Stomach (tissue), 9 donors: ENCODE data around the gene KDM2B. TPM values are rescaled to one million over a fixed set of nuclear protein-coding genes. Genes with fewer than 3 reads are reported as not detected.

Experiments
- DNase-seq, 2 donors: peaks; one replicate each; pipeline versions ENCODE4 v3.0.0 to v3.0.0-alpha.2; 2013 to 2019
- H3K27ac ChIP-seq, 5 donors: fragments of 200-600 bp in 4 of 5; sonication (generic) in 4 of 5; one replicate each; pipeline ENCODE4 v1.5.1; 2013 to 2019; ENCODE audit warnings: mild to moderate bottlenecking in 1 of 5, moderate library complexity in 1 of 5
- H3K27me3 ChIP-seq, 3 donors: fragments of 200-600 bp; sonication (generic); one replicate each; pipeline ENCODE4 v1.5.1; 2017 to 2019; ENCODE audit warnings: mixed run types in 1 of 3
- H3K36me3 ChIP-seq, 4 donors: fragments of 200-600 bp; sonication (generic); 1 replicate in 3 of 4; 2 replicates in 1 of 4; pipeline ENCODE4 v1.5.1; 2016 to 2019
- H3K4me1 ChIP-seq, 4 donors: fragments of 200-600 bp; sonication (generic); one replicate each; pipeline ENCODE4 v1.5.1; 2016 to 2019
- H3K4me3 ChIP-seq, 4 donors: fragments of 200-600 bp; sonication (generic) in 3 of 4; one replicate each; pipeline ENCODE4 v1.5.1; 2016 to 2019; ENCODE audit warnings: mild to moderate bottlenecking in 1 of 4
- H3K9me3 ChIP-seq, 4 donors: fragments of 200-600 bp; sonication (generic); one replicate each; pipeline ENCODE4 v1.5.1; 2016 to 2019
- CTCF ChIP-seq, 7 experiments: fragments of 450-650 bp in 4 of 7; fragments of 200-600 bp in 3 of 7; sonication (generic) in 3 of 7; IDR thresholded peaks; one replicate each; pipeline ENCODE4 v1.5.1; 2016 to 2019; ENCODE audit warnings: antibody characterized with exemption in 7 of 7, control low read depth in 2 of 7, mild to moderate bottlenecking in 1 of 7
- EP300 ChIP-seq: sonication (generic); formaldehyde crosslinking; IDR thresholded peaks from one replicate; pipeline ENCODE4 v1.6.1; 2017; ENCODE audit warnings: antibody characterized with exemption
- POLR2A ChIP-seq, 4 donors: fragments of 450-650 bp; IDR thresholded peaks; one replicate each; pipeline ENCODE4 v1.6.1; 2016; ENCODE audit warnings: antibody characterized with exemption in 4 of 4, control low read depth in 2 of 4, mild to moderate bottlenecking in 1 of 4, moderate library complexity in 1 of 4
- POLR2AphosphoS5 ChIP-seq, 3 donors: sonication (generic); formaldehyde crosslinking; IDR thresholded peaks; one replicate each; pipeline ENCODE4 v1.6.1; 2016; ENCODE audit warnings: antibody characterized with exemption in 3 of 3
- WGBS, 5 donors: extraction: QIAGEN DNeasy Blood & Tissue Kit in 3 of 5; methylation state at CpG; one replicate each; pipeline versions ENCODE4 v1.1.5 to v1.1.7; 2013 to 2018; 5-methylcytosine and 5-hydroxymethylcytosine counted together
- intact Hi-C: fragments of 100-400 bp; cut with DNase I; formaldehyde crosslinking; loops from one replicate; pipeline ENCODE4 v1.15.1; 2023; ENCODE audit warnings: low total_unique reads
- polyA plus RNA-seq, 3 donors: library from polyadenylated mRNA; stranded (reverse); fragments of 200-250 nt; gene quantifications; one replicate each; pipeline ENCODE4 v1.2.3, GENCODE V29; 2013
- total RNA-seq, 5 donors: library from RNA; depleted of rRNA; stranded (reverse); fragments of >200 nt; gene quantifications; one replicate each; pipeline versions ENCODE4 v1.1.0 to v1.2.3, GENCODE V29; 2014 to 2016
- donor health status: healthy with polysubstance abuse.
- donor health status: Bipolar disorder and iron deficiency.
- donor health status: healthy.

The KDM2B gene
- total and polyA plus RNA-seq, 8 donors = 5.8 to 72.8 (median 11.7) TPM

GRCh38 chr12:121614872-121615467 lies 34.1 kb upstream of the KDM2B start:
- H3K36me3 ChIP-seq = no peaks in the 10 kb centered on the region
- H3K4me3 ChIP-seq = no peak overlapping the region
- DNase-seq = no peak
- no peaks in the 10 kb centered on the region for H3K9me3 ChIP-seq
- no peak overlapping the region for H3K27ac ChIP-seq
- no peaks in the 10 kb centered on the region for H3K27me3 ChIP-seq
- TF ChIP-seq EP300 (no peak), POLR2AphosphoS5 (IDR thresholded peaks at IDR 0.05) (no peak), POLR2A (IDR thresholded peaks at IDR 0.05) (no peak), CTCF (IDR thresholded peaks at IDR 0.05) (no peak)
- H3K4me1 ChIP-seq = peaks cover 0 to 21% (median 6%) of the 10 kb centered on the region in 4 donors
- WGBS, 5 donors = 69 to 80% (median 78%) methylated on average over 9 of the region's 9 CpGs
- intact Hi-C loops = no loop called here

DNA sequence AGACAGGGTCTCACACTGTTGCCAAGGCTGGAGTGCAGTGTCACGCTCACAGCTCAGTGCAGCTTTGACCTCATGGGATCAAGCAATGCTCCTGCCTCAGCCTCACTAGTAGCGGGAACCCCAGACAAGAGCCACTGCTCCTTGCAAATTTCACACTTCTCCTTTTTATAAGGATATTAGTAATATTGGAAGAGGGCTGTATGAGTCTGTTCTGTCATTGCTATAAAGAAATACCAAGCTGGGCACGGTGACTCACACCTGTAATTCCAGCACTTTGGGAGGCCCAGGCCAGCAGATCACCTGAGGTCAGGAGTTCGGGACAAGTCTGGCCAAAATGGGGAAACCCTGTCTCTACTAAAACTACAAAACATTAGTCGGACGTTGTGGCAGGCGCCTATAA lies 32.6 kb upstream of the KDM2B start:
- no peak for TF ChIP-seq EP300
- Histone ChIP-seq H3K36me3 (no peaks in the 10 kb centered on the region), H3K9me3 (no peaks in the 10 kb centered on the region), H3K27ac (no peak overlapping the region), H3K4me1 (peaks cover 0 to 22% (median 7%) of the 10 kb centered on the region in 4 donors), H3K27me3 (no peaks in the 10 kb centered on the region), H3K4me3 (no peak overlapping the region)
- no peak for DNase-seq
- 90 to 96% (median 93%) methylated on average over 7 of the region's 7 CpGs for WGBS, 5 donors
- intact Hi-C loops = no loop called here

DNA sequence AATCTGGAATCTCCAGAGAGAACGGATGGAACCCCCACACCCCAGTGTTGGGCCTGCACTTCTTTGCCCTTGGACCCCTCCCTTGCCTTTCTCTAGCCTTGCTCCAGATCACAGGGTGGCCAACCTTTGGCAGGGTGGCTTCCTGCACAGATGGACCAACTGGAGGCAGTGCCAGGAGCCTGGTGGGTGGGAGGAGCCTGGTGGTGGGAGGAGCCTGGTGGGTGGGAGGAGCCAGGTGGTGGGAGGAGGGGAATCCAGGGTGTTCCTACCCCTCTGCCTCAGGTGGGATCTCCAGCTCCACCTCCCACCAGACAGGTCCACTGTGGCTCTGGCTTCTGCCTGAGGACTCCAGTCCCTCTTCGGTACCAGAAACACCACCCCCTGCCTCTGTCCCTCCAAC lies 30.5 kb upstream of the KDM2B start:
- intact Hi-C loops = no loop called here
- H3K4me1 ChIP-seq = peaks cover 0 to 22% (median 7%) of the 10 kb centered on the region in 4 donors
- H3K27me3 ChIP-seq = no peaks in the 10 kb centered on the region
- TF ChIP-seq EP300 = no peak
- TF ChIP-seq CTCF (IDR thresholded peaks at IDR 0.05) = no peak
- TF ChIP-seq POLR2AphosphoS5 (IDR thresholded peaks at IDR 0.05) = no peak
- TF ChIP-seq POLR2A (IDR thresholded peaks at IDR 0.05) = no peak
- no peaks in the 10 kb centered on the region for H3K9me3 ChIP-seq
- no peaks in the 10 kb centered on the region for H3K36me3 ChIP-seq
- DNase-seq = no peak
- 81 to 97% (median 84%) methylated on average over 2 of the region's 2 CpGs for WGBS, 5 donors
- H3K4me3 ChIP-seq = no peak overlapping the region
- peak overlapping the region in 4 of 5 donors; percentile 28 to 77 (median 60) for H3K27ac ChIP-seq

DNA sequence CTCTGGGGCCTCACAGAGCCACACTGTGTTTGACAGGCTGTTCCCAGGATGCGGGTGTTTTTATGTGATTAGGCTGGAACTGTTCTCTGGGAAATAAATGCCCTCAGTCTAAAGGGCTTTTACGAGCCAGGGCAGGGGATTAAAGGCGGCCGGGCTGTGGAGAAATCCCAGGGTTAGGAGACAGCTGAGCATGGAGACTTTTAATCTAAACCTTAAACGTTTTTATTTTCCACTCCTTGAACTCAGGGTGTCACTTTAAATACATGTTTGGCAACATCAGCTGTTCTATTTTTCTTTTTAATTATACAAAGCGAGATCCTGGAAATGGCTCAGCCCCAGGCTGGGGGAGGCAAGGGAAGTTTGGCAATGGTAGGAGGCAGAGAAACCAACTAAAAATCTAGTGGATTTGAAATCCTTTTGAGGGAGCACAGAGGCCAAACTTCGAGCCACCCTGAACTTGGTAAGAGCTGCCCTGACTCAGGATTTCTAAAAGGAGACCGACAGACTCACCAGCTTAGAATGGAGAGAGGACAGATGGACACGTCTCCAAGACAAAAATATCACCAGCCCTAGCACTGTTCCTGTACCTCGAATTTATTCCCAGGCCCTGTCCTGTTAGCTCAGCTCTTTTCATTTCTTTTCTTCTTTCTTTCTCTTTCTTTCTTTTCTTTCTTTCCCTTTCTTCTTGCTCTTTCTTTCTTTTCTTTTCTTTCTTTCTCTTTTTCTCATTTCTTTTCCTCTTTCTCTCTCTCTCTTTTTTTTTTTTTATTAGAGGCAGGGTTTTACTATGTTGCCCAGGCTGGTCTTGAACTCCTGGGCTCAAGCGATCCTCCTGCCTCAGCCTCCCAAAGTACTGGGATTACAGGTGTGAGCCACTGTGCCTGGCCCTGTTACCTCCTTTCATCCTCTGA lies 29.7 kb upstream of the KDM2B start:
- TF ChIP-seq CTCF (IDR thresholded peaks at IDR 0.05) (no peak), EP300 (no peak), POLR2AphosphoS5 (IDR thresholded peaks at IDR 0.05) (peak in 1 of 3 donors; percentile 16)
- H3K27ac ChIP-seq = peak overlapping the region in 4 of 5 donors; percentile 28 to 77 (median 60)
- intact Hi-C loops = no loop called here
- no peaks in the 10 kb centered on the region for H3K9me3 ChIP-seq
- peak in 1 of 2 donors; percentile 60 for DNase-seq
- H3K27me3 ChIP-seq = no peaks in the 10 kb centered on the region
- no peaks in the 10 kb centered on the region for H3K36me3 ChIP-seq
- peaks cover 0 to 22% (median 7%) of the 10 kb centered on the region in 4 donors for H3K4me1 ChIP-seq
- no peak overlapping the region for H3K4me3 ChIP-seq
- 20 to 36% (median 31%) methylated on average over 11 of the region's 11 CpGs for WGBS, 5 donors
